Transverse colon (tissue), 4 donors: ENCODE results near the gene DDX1. TPM values are rescaled to one million over a fixed set of nuclear protein-coding genes. Genes with fewer than 3 reads are reported as not detected.

Experiments
- DNase-seq: peaks from one replicate; pipeline ENCODE4 v3.0.0-alpha.2; 2019
- H3K27ac ChIP-seq, 4 donors: fragments of 200-600 bp; sonication (generic); 2 replicates each; pipeline ENCODE4 v1.5.1; 2016 to 2018; ENCODE audit warnings: inconsistent platforms in 4 of 4
- H3K27me3 ChIP-seq: fragments of 200-600 bp; sonication (generic); 2 replicates; pipeline ENCODE4 v1.5.1; 2017; ENCODE audit warnings: inconsistent platforms
- H3K36me3 ChIP-seq, 4 donors: fragments of 200-600 bp; sonication (generic); 2 replicates each; pipeline ENCODE4 v1.5.1; 2017 to 2019; ENCODE audit warnings: inconsistent platforms in 4 of 4
- H3K4me1 ChIP-seq, 4 donors: fragments of 200-600 bp; sonication (generic); 2 replicates each; pipeline ENCODE4 v1.5.1; 2017 to 2020; ENCODE audit warnings: inconsistent platforms in 4 of 4
- H3K4me3 ChIP-seq, 4 donors: fragments of 200-600 bp; sonication (generic); 1 replicate in 1 of 4; 2 replicates in 3 of 4; pipeline versions ENCODE4 v1.5.1 to v1.6.1; 2017 to 2019; ENCODE audit warnings: inconsistent platforms in 4 of 4
- H3K9me3 ChIP-seq, 2 donors: fragments of 200-600 bp; sonication (generic); 2 replicates each; pipeline ENCODE4 v1.5.1; 2017 to 2019; ENCODE audit warnings: inconsistent platforms in 2 of 2
- CTCF ChIP-seq, 5 experiments: fragments of 200-600 bp in 3 of 5; fragments of 450-650 bp in 2 of 5; sonication (generic) in 3 of 5; IDR thresholded peaks; 1 replicate in 2 of 5; 2 replicates in 3 of 5; pipeline ENCODE4 v1.5.1; 2016 to 2017; ENCODE audit warnings: antibody characterized with exemption in 5 of 5, inconsistent platforms in 3 of 5, mild to moderate bottlenecking in 2 of 5, moderate library complexity in 1 of 5
- EP300 ChIP-seq: sonication (generic); formaldehyde crosslinking; IDR thresholded peaks from one replicate; pipeline ENCODE4 v1.6.1; 2017; ENCODE audit warnings: antibody characterized with exemption, low read depth
- POLR2A ChIP-seq: fragments of 450-650 bp; IDR thresholded peaks from one replicate; pipeline ENCODE4 v1.6.1; 2016; ENCODE audit warnings: antibody characterized with exemption, mild to moderate bottlenecking, moderate library complexity
- POLR2AphosphoS5 ChIP-seq, 3 donors: sonication (generic); formaldehyde crosslinking; IDR thresholded peaks; one replicate each; pipeline ENCODE4 v1.6.1; 2016; ENCODE audit warnings: antibody characterized with exemption in 3 of 3
- WGBS, 2 donors: methylation state at CpG; one replicate each; pipeline ENCODE4 v1.1.5; 2018; ENCODE audit warnings: low coverage in 1 of 2; 5-methylcytosine and 5-hydroxymethylcytosine counted together
- in situ Hi-C, 4 donors: fragments of 200-750 bp; cut with MboI; loops; one replicate each; pipeline versions ENCODE4 v1.15.0 to v1.15.1; 2017; ENCODE audit warnings: low sequenced_read_pairs in 3 of 4, low pct_ligation_motif_present in 1 of 4, low pct_unique_long_range_greater_than_20kb in 1 of 4
- intact Hi-C: fragments of 100-400 bp; cut with DNase I; formaldehyde crosslinking; loops from one replicate; pipeline ENCODE4 v1.15.1; 2023; ENCODE audit warnings: low total_unique reads
- total RNA-seq, 4 donors: library from RNA; depleted of rRNA; stranded (reverse); fragments of >200 nt; gene quantifications; one replicate each; pipeline ENCODE4 v1.1.0, GENCODE V29; 2016

DDX1 gene
- total RNA-seq, 4 donors from 2014 or later, result 18.3 to 61.1 (median 49.9) TPM

DNA sequence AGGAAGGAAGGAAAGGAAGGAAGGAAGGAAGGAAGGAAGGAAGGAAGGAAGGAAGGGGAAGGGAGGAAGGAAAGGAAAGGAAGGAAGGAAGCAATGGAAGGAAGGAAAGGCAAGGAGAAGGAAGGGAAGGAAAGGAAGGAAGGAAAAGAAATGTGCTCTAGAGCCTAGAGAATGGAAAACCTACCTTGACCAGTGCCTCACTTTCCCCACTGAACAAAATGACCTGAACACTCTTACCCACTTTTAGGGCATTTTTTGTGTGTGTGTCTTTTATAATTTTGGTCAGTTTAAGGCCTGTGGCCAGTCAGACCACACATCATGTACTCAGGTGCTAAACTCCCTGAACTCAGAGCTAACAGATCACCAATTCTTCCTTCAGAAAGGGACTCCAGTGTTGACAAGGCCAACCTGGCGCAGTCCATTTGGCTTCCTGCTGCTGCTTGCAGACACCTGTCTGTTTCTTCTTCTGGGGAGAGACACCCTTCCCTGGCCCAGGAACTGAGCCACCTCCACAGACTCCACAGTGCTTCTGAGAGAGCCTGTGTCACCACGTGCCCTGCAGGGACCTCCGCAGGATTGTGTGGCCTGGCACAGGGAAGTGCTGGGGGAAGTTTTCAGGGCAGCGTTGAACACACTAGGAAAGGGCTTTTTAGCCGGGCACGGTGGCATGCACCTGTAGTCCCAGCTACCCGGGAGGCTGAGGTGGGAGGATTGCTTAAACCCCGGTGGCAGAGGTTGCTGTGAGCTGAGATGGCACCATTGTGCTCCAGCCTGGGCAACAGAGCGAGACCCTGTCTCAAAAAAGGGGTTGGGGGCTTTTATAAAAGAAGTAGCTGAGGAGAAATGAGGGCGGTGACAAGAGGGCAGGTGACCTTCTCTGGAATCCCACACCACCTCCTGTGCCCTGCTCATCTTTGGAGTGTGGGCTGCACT, 57.2 kb downstream of the DDX1 start:
- no peak for DNase-seq
- H3K4me3 ChIP-seq, result no peak overlapping the region
- intact Hi-C loops (loop anchor here (10.0 kb wide), 1 partner anchor 516 kb away; no protein-coding TSS in a partner anchor), in situ Hi-C loops (loop anchor here (25.0 kb wide), 5 partner anchors 88 to 1113 kb away; partner anchors contain the start of gene MYCN (in 1 of the 4))
- H3K4me1 ChIP-seq, result no peaks in the 10 kb centered on the region
- H3K9me3 ChIP-seq, result no peaks in the 10 kb centered on the region
- TF ChIP-seq CTCF (IDR thresholded peaks at IDR 0.05) (no peak), EP300 (no peak), POLR2AphosphoS5 (IDR thresholded peaks at IDR 0.05) (no peak), POLR2A (no peak)
- WGBS, 2 donors, result 60 to 82% methylated on average over 1 to 10 of the region's 10 CpGs
- H3K36me3 ChIP-seq, result no peaks in the 10 kb centered on the region
- no peaks in the 10 kb centered on the region for H3K27me3 ChIP-seq
- no peak overlapping the region for H3K27ac ChIP-seq

GRCh38 chr2:15649561-15650255, 58.0 kb downstream of the DDX1 start:
- TF ChIP-seq POLR2AphosphoS5 (IDR thresholded peaks at IDR 0.05) (no peak), EP300 (no peak), CTCF (IDR thresholded peaks at IDR 0.05) (no peak), POLR2A (no peak)
- DNase-seq, result no peak
- Histone ChIP-seq H3K9me3 (no peaks in the 10 kb centered on the region), H3K27me3 (no peaks in the 10 kb centered on the region), H3K36me3 (no peaks in the 10 kb centered on the region), H3K4me3 (no peak overlapping the region), H3K4me1 (no peaks in the 10 kb centered on the region), H3K27ac (no peak overlapping the region)
- WGBS, 2 donors, result 73 to 100% methylated on average over 2 to 10 of the region's 14 CpGs
- in situ Hi-C loops, result loop anchor here (25.0 kb wide), 5 partner anchors 88 to 1113 kb away; partner anchors contain the start of gene MYCN (in 1 of the 4)
- intact Hi-C loops, result loop anchor here (10.0 kb wide), 1 partner anchor 515 kb away; no protein-coding TSS in a partner anchor

DNA sequence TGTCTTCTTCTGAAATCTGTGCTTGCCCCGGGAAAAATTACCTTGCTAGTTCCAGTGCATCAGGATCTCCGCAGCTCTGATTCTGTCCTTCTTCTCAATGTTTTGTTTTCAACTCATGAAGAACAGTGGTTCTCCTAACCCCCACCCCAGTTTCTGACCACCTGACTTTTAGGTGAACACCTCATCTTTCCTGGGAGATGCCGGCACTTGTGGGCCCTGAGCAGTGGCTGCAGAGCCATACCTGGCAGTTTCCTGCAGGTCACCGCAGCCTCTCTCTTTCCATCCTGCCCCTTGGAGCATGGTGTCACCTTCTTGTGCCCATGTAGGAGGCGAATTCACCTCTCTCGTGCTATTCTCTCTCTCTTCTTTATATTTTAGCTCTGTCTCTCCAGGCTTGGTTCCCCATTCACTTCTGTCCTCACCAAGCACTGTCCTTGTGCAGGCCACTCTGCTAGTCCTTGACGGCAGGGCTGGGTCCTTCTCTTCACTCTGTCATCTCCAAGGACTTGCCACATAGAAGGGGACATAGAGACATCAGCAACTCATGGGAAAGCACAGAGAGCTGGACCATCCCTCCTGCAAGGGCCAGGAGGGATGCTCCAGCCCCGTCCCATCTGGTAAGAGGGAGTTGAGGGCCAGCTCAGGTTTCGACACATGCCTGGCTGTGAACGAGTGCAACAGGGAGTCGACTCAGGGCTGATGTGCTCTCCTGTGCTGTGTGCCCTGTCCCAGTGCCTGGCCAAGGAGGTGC, 59.1 kb downstream of the DDX1 start:
- intact Hi-C loops, result no loop called here
- H3K27me3 ChIP-seq, result no peaks in the 10 kb centered on the region
- H3K9me3 ChIP-seq, result no peaks in the 10 kb centered on the region
- no peaks in the 10 kb centered on the region for H3K4me1 ChIP-seq
- H3K4me3 ChIP-seq, result no peak overlapping the region
- in situ Hi-C loops, result loop anchor here in 1 of 4 donors (25.0 kb wide), 1 partner anchor 862 kb away; no protein-coding TSS in a partner anchor
- DNase-seq, result no peak
- no peaks in the 10 kb centered on the region for H3K36me3 ChIP-seq
- WGBS, 2 donors, result 79 to 85% methylated on average over 4 to 11 of the region's 11 CpGs
- no peak overlapping the region for H3K27ac ChIP-seq
- TF ChIP-seq POLR2A (no peak), EP300 (no peak), POLR2AphosphoS5 (IDR thresholded peaks at IDR 0.05) (no peak), CTCF (IDR thresholded peaks at IDR 0.05) (no peak)

- no peaks in the 10 kb centered on the region for H3K4me1 ChIP-seq
- WGBS, 2 donors, result 92% methylated on average over 7 of the region's 7 CpGs; no CpG with 5 or more reads in 1 of the 2 donors
- DNase-seq, result no peak
- H3K27me3 ChIP-seq, result no peaks in the 10 kb centered on the region
- no peak overlapping the region for H3K27ac ChIP-seq
- no peak for TF ChIP-seq POLR2AphosphoS5 (IDR thresholded peaks at IDR 0.05)
- no peak for TF ChIP-seq EP300
- no peak for TF ChIP-seq CTCF (IDR thresholded peaks at IDR 0.05)
- TF ChIP-seq POLR2A, result no peak
- H3K36me3 ChIP-seq, result no peaks in the 10 kb centered on the region
- H3K9me3 ChIP-seq, result no peaks in the 10 kb centered on the region
- intact Hi-C loops (no loop called here), in situ Hi-C loops (loop anchor here in 1 of 4 donors (25.0 kb wide), 1 partner anchor 861 kb away; no protein-coding TSS in a partner anchor)
- no peak overlapping the region for H3K4me3 ChIP-seq
Observed at GRCh38 chr2:15651367-15651727, 59.7 kb downstream of the DDX1 start.
